Activated T-helper 1 cell treated with anti-CD3 and anti-CD28 coated beads, Interleukin-12 subunit alpha, Interleukin-12 subunit beta, Interleukin-2, Interleukin-4 antibody, amounts not matched to agents 30 ng/mL and 10 ng/mL and 1 ng/mL, durations not matched to agents 14 hours and 24 hours and 36 hours (primary cell): ENCODE measurements around the gene C5AR2. TPM values are rescaled to one million over a fixed set of nuclear protein-coding genes. Genes with fewer than 3 reads are reported as not detected.

ENCODE experiments used
- DNase-seq: peaks from one replicate; pipeline ENCODE4 v3.0.0; 2021; ENCODE audit warnings: low spot score
- H3K27ac Mint-ChIP-seq: one replicate; pipeline ENCODE4 v1.8.0; 2021; ENCODE audit warnings: mild to moderate bottlenecking, mixed read lengths
- H3K27me3 Mint-ChIP-seq: one replicate; pipeline ENCODE4 v1.8.0; 2022; ENCODE audit warnings: mild to moderate bottlenecking, moderate library complexity, mixed read lengths; ENCODE audit not compliant: insufficient read depth
- H3K36me3 Mint-ChIP-seq: one replicate; pipeline ENCODE4 v1.8.0; 2021; ENCODE audit warnings: low read depth, mixed read lengths
- H3K4me1 Mint-ChIP-seq: one replicate; pipeline ENCODE4 v1.8.0; 2021; ENCODE audit warnings: low read depth, mixed read lengths
- H3K4me3 Mint-ChIP-seq: one replicate; pipeline ENCODE4 v1.8.0; 2021; ENCODE audit warnings: mild to moderate bottlenecking, moderate library complexity, mixed read lengths
- H3K9me3 Mint-ChIP-seq: one replicate; pipeline ENCODE4 v1.8.0; 2021; ENCODE audit warnings: mixed read lengths
- intact Hi-C: fragments of 100-400 bp; cut with micrococcal nuclease; formaldehyde crosslinking; loops from one replicate; pipeline ENCODE4 v1.15.1; 2024
- total RNA-seq: library from RNA; stranded (reverse); gene quantifications from 2 replicates; pipeline ENCODE4 v1.2.3, GENCODE V29; 2022

C5AR2 gene
- total RNA-seq, 1 donor from 2014 or later = not detected

- peaks cover 4% of the 10 kb centered on the region for H3K27me3 Mint-ChIP-seq
- intact Hi-C loops = no loop called here
Measured at GRCh38 chr19:47312366-47313006, 19.5 kb upstream of the C5AR2 start.

GRCh38 chr19:47313754-47314295 is 18.1 kb upstream of the C5AR2 start:
- peaks cover 4% of the 10 kb centered on the region for H3K27me3 Mint-ChIP-seq
- no peak overlapping the region for H3K27ac Mint-ChIP-seq
- H3K4me1 Mint-ChIP-seq = no peaks in the 10 kb centered on the region
- H3K36me3 Mint-ChIP-seq = no peaks in the 10 kb centered on the region
- no peak for DNase-seq
- intact Hi-C loops = no loop called here
- H3K4me3 Mint-ChIP-seq = no peak overlapping the region
- H3K9me3 Mint-ChIP-seq = no peaks in the 10 kb centered on the region

More at GRCh38 chr19:47312366-47313006, 19.5 kb upstream of the C5AR2 start:
- Mint-ChIP-seq H3K27ac (no peak overlapping the region), H3K36me3 (no peaks in the 10 kb centered on the region), H3K9me3 (no peaks in the 10 kb centered on the region), H3K4me3 (no peak overlapping the region), H3K4me1 (no peaks in the 10 kb centered on the region)
- DNase-seq = no peak

GRCh38 chr19:47315125-47315821 is 16.7 kb upstream of the C5AR2 start:
- Mint-ChIP-seq H3K9me3 (no peaks in the 10 kb centered on the region), H3K27ac (no peak overlapping the region), H3K4me1 (no peaks in the 10 kb centered on the region), H3K4me3 (no peak overlapping the region), H3K36me3 (no peaks in the 10 kb centered on the region), H3K27me3 (peaks cover 4% of the 10 kb centered on the region)
- DNase-seq = no peak
- intact Hi-C loops = no loop called here

- Mint-ChIP-seq H3K9me3 (no peaks in the 10 kb centered on the region), H3K4me1 (no peaks in the 10 kb centered on the region)
- intact Hi-C loops = no loop called here
Measured at GRCh38 chr19:47316513-47316912, 15.5 kb upstream of the C5AR2 start.

GRCh38 chr19:47319923-47320871 is 11.8 kb upstream of the C5AR2 start:
- H3K4me1 Mint-ChIP-seq = no peaks in the 10 kb centered on the region
- no peak overlapping the region for H3K4me3 Mint-ChIP-seq
- no peaks in the 10 kb centered on the region for H3K9me3 Mint-ChIP-seq
- no peaks in the 10 kb centered on the region for H3K36me3 Mint-ChIP-seq
- DNase-seq = no peak
- H3K27me3 Mint-ChIP-seq = peaks cover 5% of the 10 kb centered on the region
- H3K27ac Mint-ChIP-seq = no peak overlapping the region
- intact Hi-C loops = no loop called here

More at GRCh38 chr19:47316513-47316912, 15.5 kb upstream of the C5AR2 start:
- Mint-ChIP-seq H3K27ac (no peak overlapping the region), H3K4me3 (no peak overlapping the region), H3K36me3 (no peaks in the 10 kb centered on the region), H3K27me3 (peaks cover 2% of the 10 kb centered on the region)
- DNase-seq = no peak

GRCh38 chr19:47321630-47322029 is 10.3 kb upstream of the C5AR2 start:
- intact Hi-C loops = no loop called here
- H3K9me3 Mint-ChIP-seq = no peaks in the 10 kb centered on the region
- no peaks in the 10 kb centered on the region for H3K36me3 Mint-ChIP-seq
- no peak for DNase-seq
- H3K27me3 Mint-ChIP-seq = peaks cover 5% of the 10 kb centered on the region
- no peak overlapping the region for H3K27ac Mint-ChIP-seq
- no peak overlapping the region for H3K4me3 Mint-ChIP-seq
- H3K4me1 Mint-ChIP-seq = no peaks in the 10 kb centered on the region

- no peak for DNase-seq
- Mint-ChIP-seq H3K4me1 (no peaks in the 10 kb centered on the region), H3K9me3 (no peaks in the 10 kb centered on the region), H3K27ac (no peak overlapping the region), H3K36me3 (no peaks in the 10 kb centered on the region), H3K27me3 (peaks cover 5% of the 10 kb centered on the region), H3K4me3 (no peak overlapping the region)
- intact Hi-C loops = no loop called here
Measured at GRCh38 chr19:47322058-47322457, 9.9 kb upstream of the C5AR2 start.

GRCh38 chr19:47323409-47323808 is 8.6 kb upstream of the C5AR2 start:
- Mint-ChIP-seq H3K27me3 (peaks cover 5% of the 10 kb centered on the region), H3K36me3 (no peaks in the 10 kb centered on the region), H3K9me3 (no peaks in the 10 kb centered on the region), H3K27ac (no peak overlapping the region), H3K4me1 (no peaks in the 10 kb centered on the region), H3K4me3 (no peak overlapping the region)
- intact Hi-C loops = no loop called here
- DNase-seq = no peak

- intact Hi-C loops = no loop called here
- Mint-ChIP-seq H3K9me3 (no peaks in the 10 kb centered on the region), H3K27me3 (peaks cover 5% of the 10 kb centered on the region), H3K4me1 (no peaks in the 10 kb centered on the region), H3K27ac (no peak overlapping the region), H3K4me3 (no peak overlapping the region), H3K36me3 (no peaks in the 10 kb centered on the region)
- no peak for DNase-seq
Measured at GRCh38 chr19:47323872-47324271, 8.1 kb upstream of the C5AR2 start.

GRCh38 chr19:47324502-47324901 is 7.5 kb upstream of the C5AR2 start:
- no peaks in the 10 kb centered on the region for H3K9me3 Mint-ChIP-seq
- peaks cover 5% of the 10 kb centered on the region for H3K27me3 Mint-ChIP-seq
- DNase-seq = no peak
- H3K27ac Mint-ChIP-seq = no peak overlapping the region
- no peak overlapping the region for H3K4me3 Mint-ChIP-seq
- intact Hi-C loops = no loop called here
- no peaks in the 10 kb centered on the region for H3K4me1 Mint-ChIP-seq
- no peaks in the 10 kb centered on the region for H3K36me3 Mint-ChIP-seq

- Mint-ChIP-seq H3K27me3 (no peaks in the 10 kb centered on the region), H3K4me1 (no peaks in the 10 kb centered on the region), H3K36me3 (no peaks in the 10 kb centered on the region), H3K27ac (no peak overlapping the region), H3K4me3 (no peak overlapping the region), H3K9me3 (no peaks in the 10 kb centered on the region)
- intact Hi-C loops = no loop called here
- DNase-seq = no peak
Measured at GRCh38 chr19:47330466-47330869, 1.5 kb upstream of the C5AR2 start.

GRCh38 chr19:47331490-47331889 is 485 bp upstream of the C5AR2 start:
- Mint-ChIP-seq H3K4me1 (peaks cover 3% of the 10 kb centered on the region), H3K27ac (no peak overlapping the region), H3K9me3 (no peaks in the 10 kb centered on the region), H3K36me3 (no peaks in the 10 kb centered on the region), H3K4me3 (no peak overlapping the region), H3K27me3 (no peaks in the 10 kb centered on the region)
- intact Hi-C loops = no loop called here
- no peak for DNase-seq
